GM12801 (cell line): ENCODE measurements around the gene FIGNL2.

Experiments
- TF ChIP-seq, protein P1 (sequence below): IDR thresholded peaks from one replicate; pipeline ENCODE4 v1.5.1; 2011; ENCODE audit warnings: control low read depth; ENCODE audit not compliant: insufficient read length; ENCODE audit errors: extremely low read depth

The FIGNL2 gene

DNA sequence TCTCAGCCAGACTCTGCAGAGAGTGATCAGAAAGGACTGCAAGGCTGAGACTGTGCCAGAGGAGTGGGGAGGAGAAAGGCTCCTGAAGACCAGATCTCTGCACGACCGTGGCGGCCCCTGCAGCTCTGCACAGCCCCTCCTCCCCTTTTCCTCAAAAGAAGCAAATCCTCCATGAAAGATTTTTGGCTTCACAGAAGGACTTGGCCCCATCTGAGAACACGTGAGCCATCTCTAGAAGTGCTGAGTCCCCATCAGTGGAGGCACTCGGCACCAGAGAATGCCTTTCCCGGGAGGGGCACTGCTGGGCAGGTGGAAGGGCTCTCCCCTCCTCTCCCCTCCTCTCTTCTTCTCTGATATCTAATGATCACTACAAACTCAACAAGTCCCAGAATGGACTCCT, 6.8 kb downstream of the FIGNL2 start:
- TF ChIP-seq, protein P1, sequence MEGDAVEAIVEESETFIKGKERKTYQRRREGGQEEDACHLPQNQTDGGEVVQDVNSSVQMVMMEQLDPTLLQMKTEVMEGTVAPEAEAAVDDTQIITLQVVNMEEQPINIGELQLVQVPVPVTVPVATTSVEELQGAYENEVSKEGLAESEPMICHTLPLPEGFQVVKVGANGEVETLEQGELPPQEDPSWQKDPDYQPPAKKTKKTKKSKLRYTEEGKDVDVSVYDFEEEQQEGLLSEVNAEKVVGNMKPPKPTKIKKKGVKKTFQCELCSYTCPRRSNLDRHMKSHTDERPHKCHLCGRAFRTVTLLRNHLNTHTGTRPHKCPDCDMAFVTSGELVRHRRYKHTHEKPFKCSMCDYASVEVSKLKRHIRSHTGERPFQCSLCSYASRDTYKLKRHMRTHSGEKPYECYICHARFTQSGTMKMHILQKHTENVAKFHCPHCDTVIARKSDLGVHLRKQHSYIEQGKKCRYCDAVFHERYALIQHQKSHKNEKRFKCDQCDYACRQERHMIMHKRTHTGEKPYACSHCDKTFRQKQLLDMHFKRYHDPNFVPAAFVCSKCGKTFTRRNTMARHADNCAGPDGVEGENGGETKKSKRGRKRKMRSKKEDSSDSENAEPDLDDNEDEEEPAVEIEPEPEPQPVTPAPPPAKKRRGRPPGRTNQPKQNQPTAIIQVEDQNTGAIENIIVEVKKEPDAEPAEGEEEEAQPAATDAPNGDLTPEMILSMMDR, result no peak

DNA sequence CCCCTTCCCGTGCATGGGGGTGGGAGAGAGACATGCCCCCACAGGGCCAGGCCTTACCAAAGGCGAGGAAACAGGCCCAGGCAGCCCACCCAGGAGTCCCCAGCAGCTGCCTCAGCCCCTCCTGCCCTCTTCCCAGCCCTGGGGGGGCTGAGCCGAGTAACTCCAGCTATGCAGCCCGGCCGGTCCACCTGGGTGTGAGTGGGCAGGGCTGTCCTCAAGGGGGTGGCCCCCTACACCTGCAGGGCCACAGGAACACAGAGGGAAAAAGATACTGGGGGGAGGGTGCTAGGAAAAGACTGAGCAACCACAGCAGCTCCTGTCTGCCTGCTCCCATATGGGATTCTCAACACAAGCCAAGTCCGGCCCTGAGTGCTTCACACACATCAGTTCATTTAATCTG, 7.6 kb downstream of the FIGNL2 start:
- TF ChIP-seq, protein P1, result no peak

DNA sequence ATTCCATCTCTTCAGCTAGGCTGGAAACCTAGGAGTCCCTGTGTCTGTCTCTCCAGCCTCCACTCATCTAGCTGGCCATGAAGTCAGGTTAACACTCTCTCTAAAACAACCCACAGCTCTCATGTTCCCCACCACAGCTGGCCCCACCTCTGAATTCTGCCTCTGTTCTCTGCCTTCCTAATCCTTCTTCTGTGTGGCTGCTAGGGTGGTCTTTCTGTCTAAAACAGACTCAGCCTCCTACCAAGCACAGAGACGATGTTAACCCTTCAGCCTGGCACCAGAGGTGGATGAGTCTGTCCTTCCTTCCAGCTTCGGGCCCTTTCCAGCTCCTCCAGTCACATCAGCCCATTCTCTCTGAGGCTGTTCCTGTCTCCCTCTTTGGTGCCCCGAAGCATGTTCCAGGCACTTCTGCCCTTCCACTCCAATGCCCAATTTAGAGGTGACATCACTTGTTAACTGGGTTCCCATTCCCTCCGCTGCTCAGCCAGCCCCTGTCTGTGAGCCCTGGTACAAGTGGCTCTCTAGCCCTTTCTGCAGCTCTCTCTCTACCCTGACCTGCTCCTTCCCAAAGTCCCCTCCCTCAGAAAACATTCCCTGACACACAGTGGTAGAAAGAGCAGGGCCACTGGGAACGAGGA, 9.1 kb downstream of the FIGNL2 start:
- TF ChIP-seq, protein P1, result no peak

DNA sequence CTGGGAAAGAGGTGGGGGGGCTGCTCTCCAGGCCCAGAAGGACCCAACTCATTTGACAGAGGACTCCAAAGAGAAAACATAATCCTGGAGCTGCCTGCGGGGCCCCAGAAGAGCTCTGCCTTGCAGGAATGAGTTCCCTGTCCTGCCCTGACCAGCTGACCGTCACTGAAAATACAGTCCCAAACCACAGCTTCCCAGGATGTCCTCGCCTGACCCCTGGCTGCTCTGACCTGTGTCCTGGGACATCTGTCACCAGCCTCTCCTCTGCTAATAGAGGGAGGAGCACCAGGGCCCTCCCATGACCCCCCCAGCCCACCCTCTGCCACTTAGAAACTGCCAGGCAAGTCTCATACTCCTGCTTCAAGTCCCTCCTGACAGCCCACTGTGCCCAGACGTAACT, 9.8 kb downstream of the FIGNL2 start:
- TF ChIP-seq, protein P1, result no peak

DNA sequence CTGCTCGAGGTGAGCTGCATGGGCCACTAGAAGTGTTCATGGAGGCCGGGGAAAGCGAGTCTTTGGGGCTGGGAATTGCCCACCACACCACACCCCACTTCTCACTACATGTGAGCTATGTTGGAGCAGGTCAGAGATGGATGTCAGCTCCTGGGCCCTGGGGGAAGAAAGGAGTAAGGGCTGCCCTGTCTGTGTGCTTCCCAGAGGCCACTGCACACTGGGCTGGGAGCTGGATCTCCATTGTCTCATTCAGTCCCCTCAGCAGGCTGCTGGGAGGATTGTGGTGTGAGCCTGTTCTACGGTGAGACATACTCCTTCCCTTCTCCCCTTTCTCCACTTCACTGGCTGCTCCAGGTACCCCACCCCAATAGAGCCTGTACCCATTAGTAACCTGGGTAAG, 10.5 kb downstream of the FIGNL2 start:
- TF ChIP-seq, protein P1, result no peak

DNA sequence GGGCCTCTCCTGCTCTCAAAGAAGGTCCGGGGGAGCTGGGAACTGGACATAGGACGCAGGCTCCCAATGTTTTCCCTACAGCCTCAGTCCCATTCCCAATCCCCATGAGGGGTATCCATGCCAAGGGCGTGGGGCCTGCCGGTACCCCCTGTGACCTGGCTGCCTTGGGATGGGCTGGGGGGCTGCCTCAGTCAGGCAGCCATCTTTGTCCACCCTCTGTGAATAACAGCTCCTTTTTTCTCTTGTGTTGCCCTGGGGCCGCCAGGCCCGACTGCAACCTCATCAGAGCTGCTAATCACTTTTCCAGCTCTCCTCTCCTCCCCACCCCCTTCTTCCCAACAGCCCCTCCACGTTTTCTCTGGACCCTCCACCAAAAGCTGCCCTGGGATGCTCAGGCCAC, 11.2 kb downstream of the FIGNL2 start:
- TF ChIP-seq, protein P1, result no peak

DNA sequence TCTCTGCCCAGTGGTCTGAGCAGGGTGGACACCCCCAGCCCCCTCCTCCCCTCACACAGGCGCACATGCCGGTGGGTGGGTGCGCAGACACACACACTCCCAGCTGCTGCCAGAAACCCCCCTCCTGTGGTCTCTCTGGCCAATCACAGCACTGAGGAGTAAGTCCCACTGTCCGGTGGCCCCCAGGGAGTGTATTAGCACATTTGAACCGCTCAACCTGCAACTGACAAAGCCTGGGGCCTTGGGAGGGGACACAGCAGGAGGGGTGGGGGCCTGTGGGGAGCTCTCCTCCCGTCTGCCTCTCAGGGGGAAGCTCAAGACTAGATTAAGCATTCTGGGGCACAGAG, 11.7 kb downstream of the FIGNL2 start:
- TF ChIP-seq, protein P1, result no peak
